HG03060 (cell line): ENCODE results near the gene PIK3IP1.

Experiments
- ATAC-seq: cut with Tn5 transposase; IDR thresholded peaks from one replicate; pipeline ENCODE4 v1.9.1; 2021; ENCODE audit warnings: low read depth, moderate number of reproducible peaks; ENCODE audit not compliant: unreplicated experiment

The PIK3IP1 gene

GRCh38 chr22:31281733-31282132 is 10.6 kb downstream of the PIK3IP1 start:
- ATAC-seq, result no peak

- no peak for ATAC-seq
Observed at GRCh38 chr22:31279821-31280505, 12.3 kb downstream of the PIK3IP1 start.

GRCh38 chr22:31279327-31279669 is 13.0 kb downstream of the PIK3IP1 start:
- no peak for ATAC-seq

GRCh38 chr22:31278626-31279326 is 13.5 kb downstream of the PIK3IP1 start:
- no peak for ATAC-seq

- no peak for ATAC-seq
Observed at GRCh38 chr22:31278151-31278621, 14.1 kb downstream of the PIK3IP1 start.

- no peak for ATAC-seq
Observed at GRCh38 chr22:31277741-31278140, 14.5 kb downstream of the PIK3IP1 start.

- ATAC-seq, result no peak
Observed at GRCh38 chr22:31276426-31277167, 15.7 kb downstream of the PIK3IP1 start.

GRCh38 chr22:31275576-31275975 is 16.7 kb downstream of the PIK3IP1 start:
- no peak for ATAC-seq

- no peak for ATAC-seq
Observed at GRCh38 chr22:31275018-31275417, 17.3 kb downstream of the PIK3IP1 start.

- ATAC-seq, result no peak
Observed at GRCh38 chr22:31274017-31274416, 18.3 kb downstream of the PIK3IP1 start.

GRCh38 chr22:31272522-31273446 is 19.5 kb downstream of the PIK3IP1 start:
- no peak for ATAC-seq

- ATAC-seq, result no peak
Observed at GRCh38 chr22:31271485-31271884, 20.8 kb downstream of the PIK3IP1 start.

- ATAC-seq, result no peak
Observed at GRCh38 chr22:31271026-31271425, 21.3 kb downstream of the PIK3IP1 start.

GRCh38 chr22:31269892-31270579 is 22.3 kb downstream of the PIK3IP1 start:
- ATAC-seq, result no peak

GRCh38 chr22:31268281-31268680 is 24.0 kb downstream of the PIK3IP1 start:
- no peak for ATAC-seq

- ATAC-seq, result no peak
Observed at GRCh38 chr22:31263896-31264640, 28.2 kb downstream of the PIK3IP1 start.

GRCh38 chr22:31262312-31263133 is 29.8 kb downstream of the PIK3IP1 start:
- ATAC-seq, result no peak

GRCh38 chr22:31260474-31260856 is 31.8 kb downstream of the PIK3IP1 start:
- ATAC-seq, result no peak
